ENCODE results near the gene RGS13. TPM values are rescaled to one million over a fixed set of nuclear protein-coding genes. Genes with fewer than 3 reads are reported as not detected.
A peak's percentile ranks its signal among the peaks of the same experiment; 100 is the strongest.

The RGS13 gene
- total and polyA plus RNA-seq, 4 donors: 0.14 to 1.3 (median 0.51) TPM

DNA sequence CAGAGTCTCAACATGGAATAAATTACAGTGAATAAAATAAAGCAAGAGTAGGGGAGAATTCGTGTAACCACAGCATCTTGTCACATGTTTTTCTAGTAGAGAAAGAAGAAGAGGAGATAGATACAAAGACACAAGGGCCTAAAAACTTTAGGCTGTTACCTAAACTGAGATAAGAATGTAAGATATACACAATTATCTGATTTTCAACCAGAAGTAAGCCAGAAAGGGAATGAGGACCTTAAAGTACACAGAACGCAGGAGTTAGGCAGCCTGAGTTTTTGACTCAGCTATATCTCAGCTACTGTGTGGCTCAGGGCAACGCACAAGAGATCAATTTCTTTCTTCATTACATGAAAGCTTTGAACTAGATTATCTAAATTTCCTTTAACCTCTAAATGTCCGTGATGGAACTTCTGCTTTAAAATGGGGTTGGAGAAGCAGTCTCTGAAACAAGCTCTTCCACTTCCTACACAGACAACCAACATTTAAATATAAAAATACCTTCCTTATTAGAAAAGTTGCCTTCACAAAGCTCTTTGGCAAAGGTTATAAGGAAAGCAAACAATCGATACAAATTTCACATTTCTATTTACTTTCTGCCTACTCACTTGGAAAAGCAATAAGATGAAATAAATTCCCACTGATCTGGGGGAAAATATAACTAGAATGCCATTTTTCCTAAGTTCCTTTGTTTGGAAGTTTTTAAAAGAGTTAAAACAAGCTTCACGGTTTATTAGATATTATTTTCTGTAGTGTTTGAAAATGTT lies 5.2 kb upstream of the RGS13 start:
- Histone ChIP-seq H3K36me3 (ENCODE audit: control insufficient read depth in 4 of 4, insufficient read depth in 4 of 4, low read length in 4 of 4) (no peaks in the 10 kb centered on the region), H3K4me3 (no peak overlapping the region), H3K4me1 (ENCODE audit: control insufficient read depth in 5 of 5, insufficient read depth in 5 of 5, low read length in 5 of 5) (peaks cover 0 to 85% (median 35%) of the 10 kb centered on the region in 5 donors), H3K27me3 (ENCODE audit: control insufficient read depth in 3 of 3, insufficient read depth in 3 of 3, low read length in 2 of 3) (no peaks in the 10 kb centered on the region), H3K9me3 (ENCODE audit: control insufficient read depth in 4 of 4, insufficient read depth in 3 of 4, low read length in 3 of 4) (no peaks in the 10 kb centered on the region), H3K27ac (ENCODE audit: low read depth in 1 of 2, low read length in 1 of 2) (no peak overlapping the region), H3K9ac (ENCODE audit: insufficient read depth in 1 of 2, low read length in 2 of 2) (peak overlapping the region in 1 of 2 donors; percentile 57)
- DNase-seq (peak in 1 of 3 donors; percentile 48), ATAC-seq (ENCODE audit: insufficient read depth, low FRiP score) (no peak)
- 65 to 67% methylated on average over 6 of the region's 6 CpGs for WGBS, 2 donors
- TF ChIP-seq, protein P1, sequence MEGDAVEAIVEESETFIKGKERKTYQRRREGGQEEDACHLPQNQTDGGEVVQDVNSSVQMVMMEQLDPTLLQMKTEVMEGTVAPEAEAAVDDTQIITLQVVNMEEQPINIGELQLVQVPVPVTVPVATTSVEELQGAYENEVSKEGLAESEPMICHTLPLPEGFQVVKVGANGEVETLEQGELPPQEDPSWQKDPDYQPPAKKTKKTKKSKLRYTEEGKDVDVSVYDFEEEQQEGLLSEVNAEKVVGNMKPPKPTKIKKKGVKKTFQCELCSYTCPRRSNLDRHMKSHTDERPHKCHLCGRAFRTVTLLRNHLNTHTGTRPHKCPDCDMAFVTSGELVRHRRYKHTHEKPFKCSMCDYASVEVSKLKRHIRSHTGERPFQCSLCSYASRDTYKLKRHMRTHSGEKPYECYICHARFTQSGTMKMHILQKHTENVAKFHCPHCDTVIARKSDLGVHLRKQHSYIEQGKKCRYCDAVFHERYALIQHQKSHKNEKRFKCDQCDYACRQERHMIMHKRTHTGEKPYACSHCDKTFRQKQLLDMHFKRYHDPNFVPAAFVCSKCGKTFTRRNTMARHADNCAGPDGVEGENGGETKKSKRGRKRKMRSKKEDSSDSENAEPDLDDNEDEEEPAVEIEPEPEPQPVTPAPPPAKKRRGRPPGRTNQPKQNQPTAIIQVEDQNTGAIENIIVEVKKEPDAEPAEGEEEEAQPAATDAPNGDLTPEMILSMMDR (IDR thresholded peaks at IDR 0.05; ENCODE audit: control extremely low read depth, extremely low read depth): no peak

DNA sequence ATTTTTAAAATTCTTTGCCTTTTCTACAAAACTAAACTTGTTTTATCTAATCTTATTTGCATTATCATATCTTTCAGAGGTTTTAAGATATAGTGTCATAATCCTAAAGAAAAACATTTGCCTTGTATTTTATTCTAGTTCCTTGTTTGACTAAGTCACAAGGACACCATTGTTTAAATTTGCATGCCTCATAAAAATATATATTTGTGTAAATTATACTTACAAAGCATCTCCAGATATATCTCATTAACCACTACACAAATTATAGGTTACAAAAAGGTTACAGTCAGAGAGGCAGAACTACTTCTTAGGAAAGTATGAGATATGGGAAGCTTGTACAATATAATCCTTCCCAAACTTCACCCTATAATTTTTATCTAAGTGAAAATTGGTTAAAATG lies 4.2 kb upstream of the RGS13 start:
- TF ChIP-seq, protein P1 (IDR thresholded peaks at IDR 0.05; ENCODE audit: control extremely low read depth, extremely low read depth): no peak
- DNase-seq (no peak), ATAC-seq (ENCODE audit: insufficient read depth, low FRiP score) (no peak)
- H3K27ac ChIP-seq (ENCODE audit: low read depth in 1 of 2, low read length in 1 of 2): no peak overlapping the region
- no peak overlapping the region for H3K9ac ChIP-seq (ENCODE audit: insufficient read depth in 1 of 2, low read length in 2 of 2)
- H3K9me3 ChIP-seq (ENCODE audit: control insufficient read depth in 4 of 4, insufficient read depth in 3 of 4, low read length in 3 of 4): no peaks in the 10 kb centered on the region
- H3K4me1 ChIP-seq (ENCODE audit: control insufficient read depth in 5 of 5, insufficient read depth in 5 of 5, low read length in 5 of 5): peaks cover 0 to 90% (median 35%) of the 10 kb centered on the region in 5 donors
- no peaks in the 10 kb centered on the region for H3K36me3 ChIP-seq (ENCODE audit: control insufficient read depth in 4 of 4, insufficient read depth in 4 of 4, low read length in 4 of 4)
- H3K27me3 ChIP-seq (ENCODE audit: control insufficient read depth in 3 of 3, insufficient read depth in 3 of 3, low read length in 2 of 3): no peaks in the 10 kb centered on the region
- no peak overlapping the region for H3K4me3 ChIP-seq

DNA sequence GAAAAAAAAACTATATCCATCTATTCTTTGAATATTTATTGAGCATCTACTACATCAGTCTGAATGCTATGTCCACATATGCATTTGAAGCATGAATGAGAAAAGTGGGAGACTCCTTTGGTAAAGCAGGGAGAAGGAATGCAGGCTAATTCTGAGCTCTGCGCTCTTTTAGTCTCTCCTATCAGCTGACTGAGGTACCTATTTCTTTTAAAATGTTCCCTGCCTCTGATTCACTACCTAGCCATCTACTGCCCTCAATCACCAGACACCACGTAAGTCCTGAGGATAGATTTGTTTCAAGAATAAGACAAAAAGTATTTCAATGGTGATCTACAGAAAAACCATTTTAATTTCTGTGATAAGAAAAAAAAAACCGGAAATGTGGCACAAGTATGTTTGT lies 3.8 kb upstream of the RGS13 start:
- WGBS, 2 donors: 59 to 78% methylated on average over 3 of the region's 3 CpGs

More for the DNA sequence above, 3.8 kb upstream of the RGS13 start:
- H3K4me3 ChIP-seq: no peak overlapping the region
- no peaks in the 10 kb centered on the region for H3K27me3 ChIP-seq (ENCODE audit: control insufficient read depth in 3 of 3, insufficient read depth in 3 of 3, low read length in 2 of 3)
- ATAC-seq (ENCODE audit: insufficient read depth, low FRiP score) (no peak), DNase-seq (no peak)
- TF ChIP-seq, protein P1 (IDR thresholded peaks at IDR 0.05; ENCODE audit: control extremely low read depth, extremely low read depth): no peak
- no peaks in the 10 kb centered on the region for H3K36me3 ChIP-seq (ENCODE audit: control insufficient read depth in 4 of 4, insufficient read depth in 4 of 4, low read length in 4 of 4)
- no peak overlapping the region for H3K27ac ChIP-seq (ENCODE audit: low read depth in 1 of 2, low read length in 1 of 2)
- no peaks in the 10 kb centered on the region for H3K9me3 ChIP-seq (ENCODE audit: control insufficient read depth in 4 of 4, insufficient read depth in 3 of 4, low read length in 3 of 4)
- H3K9ac ChIP-seq (ENCODE audit: insufficient read depth in 1 of 2, low read length in 2 of 2): no peak overlapping the region
- peaks cover 0 to 87% (median 35%) of the 10 kb centered on the region in 5 donors for H3K4me1 ChIP-seq (ENCODE audit: control insufficient read depth in 5 of 5, insufficient read depth in 5 of 5, low read length in 5 of 5)
